Stimulated activated CD4-positive, alpha-beta T cell treated with anti-CD3 and anti-CD28 coated beads, Interleukin-4, amount 100 ng/mL, for 4 hours (primary cell): ENCODE results near the gene EGLN2.
"Not testable (repeated sequence)": the region's sequence is repeated elsewhere in the genome, so short reads cannot be mapped to it uniquely, and the experiment has no call there.

Experiments used
- DNase-seq, 2 experiments: peaks; one replicate each; pipeline ENCODE4 v3.0.0-alpha.2; 2020

The EGLN2 gene

DNA sequence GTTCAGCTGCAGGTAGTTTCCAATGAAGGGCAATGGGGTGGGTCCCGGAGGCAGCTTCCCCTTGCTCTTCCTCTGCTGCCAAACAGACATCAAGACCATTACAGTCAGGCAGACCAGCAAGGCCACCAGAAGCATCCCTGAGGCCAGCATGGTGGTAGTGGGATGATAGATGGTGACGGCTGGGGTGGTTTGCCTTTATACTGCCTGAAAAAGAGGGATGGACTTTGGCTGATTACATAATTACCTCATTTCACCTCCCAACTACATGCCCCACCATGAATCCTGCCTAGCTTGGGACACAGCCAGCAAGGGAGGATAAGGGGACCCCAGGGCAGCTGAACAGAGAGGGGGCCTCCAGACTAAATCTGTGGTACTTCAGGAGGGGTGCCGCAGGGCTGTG is 51.3 kb downstream of the EGLN2 start, which contains the start of gene CYP2A6:
TSS of gene CYP2A6 (minus strand) at position 171 of the 400 bp plus-strand sequence. CDS start at position 150, 21 bp downstream.
- not testable (repeated sequence) for DNase-seq

DNA sequence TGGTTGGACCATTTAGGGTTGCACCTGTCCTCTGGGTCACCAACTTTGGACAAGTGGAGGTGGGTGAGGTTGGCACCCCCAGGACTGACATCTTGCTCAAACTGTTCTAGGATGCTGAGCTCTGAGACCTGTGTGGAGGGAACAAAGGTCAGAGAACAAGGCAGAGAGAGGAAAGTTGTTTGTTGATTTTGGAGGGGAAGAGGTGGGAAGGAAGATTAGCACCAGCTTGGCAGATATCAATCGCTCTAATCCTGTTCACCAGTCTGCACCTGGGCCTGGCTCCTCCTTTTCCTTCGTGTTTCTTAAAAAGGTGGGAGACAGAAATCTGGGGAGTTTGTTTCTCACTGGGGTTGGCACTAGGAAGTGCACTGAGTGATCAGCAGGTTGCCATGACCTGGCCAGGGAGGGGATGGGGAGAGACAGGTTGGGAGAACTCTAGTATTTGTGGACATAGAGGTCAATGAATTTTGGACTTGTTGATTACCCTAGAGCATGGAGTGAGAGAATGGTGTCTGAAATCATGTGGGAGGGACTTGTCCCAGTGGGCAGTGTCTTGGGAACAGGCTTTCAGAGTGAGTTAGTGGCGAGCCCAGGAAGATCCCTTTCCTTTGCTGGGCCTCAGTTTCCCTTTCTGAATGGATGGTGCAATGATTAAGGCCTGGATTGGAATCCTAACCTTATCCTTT is 53.6 kb downstream of the EGLN2 start:
- DNase-seq = not testable (repeated sequence)
